ENCODE measurements around the gene NDUFS2.

Gene NDUFS2

GRCh38 chr1:161215076-161215475 lies 12.9 kb downstream of the NDUFS2 start, which contains the start of gene FCER1G:
FCER1G (plus strand) TSS chr1:161215295; CDS start chr1:161215322, 27 bp downstream.
- Histone ChIP-seq H3K27me3 (ENCODE audit: insufficient read depth, low read length, poor library complexity, severe bottlenecking) (no peaks in the 10 kb centered on the region), H3K4me3 (ENCODE audit: low read length, poor library complexity, severe bottlenecking) (no peak within 1 kb of the TSS), H3K9me2 (replicated peaks; ENCODE audit: low read depth, low read length) (no peaks in the 10 kb centered on the region), H2AFZ (ENCODE audit: low read length) (no peak within 1 kb of the TSS), H4K20me1 (ENCODE audit: insufficient read depth, low read length, poor library complexity, severe bottlenecking) (no peaks in the 10 kb centered on the region), H3K79me2 (ENCODE audit: insufficient read depth, low read length) (no peaks in the 10 kb centered on the region), H3K4me1 (ENCODE audit: insufficient read depth, low read length, poor library complexity, severe bottlenecking) (peaks cover 25% of the 10 kb centered on the region), H3K9ac (ENCODE audit: low read depth, low read length, poor library complexity, severe bottlenecking) (no peak within 1 kb of the TSS), H3K36me3 (ENCODE audit: insufficient read depth, low read length) (peaks cover 33% of the 10 kb centered on the region; the same call in 1 of the 2 replicates), H3F3A (ENCODE audit: low read depth) (peaks cover 3% of the 10 kb centered on the region; the same call in 1 of the 2 replicates), H3K9me3 (ENCODE audit: insufficient read depth, low read depth, low read length) (no peaks in the 10 kb centered on the region), H3K4me2 (ENCODE audit: low read depth, low read length, poor library complexity, severe bottlenecking) (no peak within 1 kb of the TSS)
- TF ChIP-seq EZH2phosphoT487 (IDR thresholded peaks at IDR 0.05; ENCODE audit: borderline replicate concordance), result no peak
- TF ChIP-seq, protein P1, sequence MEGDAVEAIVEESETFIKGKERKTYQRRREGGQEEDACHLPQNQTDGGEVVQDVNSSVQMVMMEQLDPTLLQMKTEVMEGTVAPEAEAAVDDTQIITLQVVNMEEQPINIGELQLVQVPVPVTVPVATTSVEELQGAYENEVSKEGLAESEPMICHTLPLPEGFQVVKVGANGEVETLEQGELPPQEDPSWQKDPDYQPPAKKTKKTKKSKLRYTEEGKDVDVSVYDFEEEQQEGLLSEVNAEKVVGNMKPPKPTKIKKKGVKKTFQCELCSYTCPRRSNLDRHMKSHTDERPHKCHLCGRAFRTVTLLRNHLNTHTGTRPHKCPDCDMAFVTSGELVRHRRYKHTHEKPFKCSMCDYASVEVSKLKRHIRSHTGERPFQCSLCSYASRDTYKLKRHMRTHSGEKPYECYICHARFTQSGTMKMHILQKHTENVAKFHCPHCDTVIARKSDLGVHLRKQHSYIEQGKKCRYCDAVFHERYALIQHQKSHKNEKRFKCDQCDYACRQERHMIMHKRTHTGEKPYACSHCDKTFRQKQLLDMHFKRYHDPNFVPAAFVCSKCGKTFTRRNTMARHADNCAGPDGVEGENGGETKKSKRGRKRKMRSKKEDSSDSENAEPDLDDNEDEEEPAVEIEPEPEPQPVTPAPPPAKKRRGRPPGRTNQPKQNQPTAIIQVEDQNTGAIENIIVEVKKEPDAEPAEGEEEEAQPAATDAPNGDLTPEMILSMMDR (conservative IDR thresholded peaks at IDR 0.05; ENCODE audit: low read length), result no peak

GRCh38 chr1:161216945-161217712 lies 15.0 kb downstream of the NDUFS2 start:
- H3F3A ChIP-seq (ENCODE audit: low read depth), result peaks cover 3% of the 10 kb centered on the region; the same call in 1 of the 2 replicates
- H3K4me1 ChIP-seq (ENCODE audit: insufficient read depth, low read length, poor library complexity, severe bottlenecking), result peaks cover 24% of the 10 kb centered on the region
- no peaks in the 10 kb centered on the region for H3K9me3 ChIP-seq (ENCODE audit: insufficient read depth, low read depth, low read length)
- H3K79me2 ChIP-seq (ENCODE audit: insufficient read depth, low read length), result no peaks in the 10 kb centered on the region
- peaks cover 19% of the 10 kb centered on the region; the same call in 1 of the 2 replicates for H3K36me3 ChIP-seq (ENCODE audit: insufficient read depth, low read length)
- H2AFZ ChIP-seq (ENCODE audit: low read length), result no peak overlapping the region
- no peak overlapping the region for H3K9ac ChIP-seq (ENCODE audit: low read depth, low read length, poor library complexity, severe bottlenecking)
- H3K27me3 ChIP-seq (ENCODE audit: insufficient read depth, low read length, poor library complexity, severe bottlenecking), result no peaks in the 10 kb centered on the region
- no peaks in the 10 kb centered on the region for H3K9me2 ChIP-seq (replicated peaks; ENCODE audit: low read depth, low read length)
- TF ChIP-seq, protein P1 (conservative IDR thresholded peaks at IDR 0.05; ENCODE audit: low read length), result no peak
- no peak for TF ChIP-seq EZH2phosphoT487 (IDR thresholded peaks at IDR 0.05; ENCODE audit: borderline replicate concordance)
- H4K20me1 ChIP-seq (ENCODE audit: insufficient read depth, low read length, poor library complexity, severe bottlenecking), result no peaks in the 10 kb centered on the region
- H3K4me3 ChIP-seq (ENCODE audit: low read length, poor library complexity, severe bottlenecking), result no peak overlapping the region
- H3K4me2 ChIP-seq (ENCODE audit: low read depth, low read length, poor library complexity, severe bottlenecking), result peak overlapping the region; percentile 45

- H3K4me3 ChIP-seq (ENCODE audit: low read length, poor library complexity, severe bottlenecking), result no peak overlapping the region
- peaks cover 24% of the 10 kb centered on the region for H3K4me1 ChIP-seq (ENCODE audit: insufficient read depth, low read length, poor library complexity, severe bottlenecking)
- no peak for TF ChIP-seq EZH2phosphoT487 (IDR thresholded peaks at IDR 0.05; ENCODE audit: borderline replicate concordance)
- TF ChIP-seq, protein P1 (conservative IDR thresholded peaks at IDR 0.05; ENCODE audit: low read length), result no peak
- no peak overlapping the region for H2AFZ ChIP-seq (ENCODE audit: low read length)
- no peaks in the 10 kb centered on the region for H4K20me1 ChIP-seq (ENCODE audit: insufficient read depth, low read length, poor library complexity, severe bottlenecking)
- peaks cover 17% of the 10 kb centered on the region; the same call in 1 of the 2 replicates for H3K36me3 ChIP-seq (ENCODE audit: insufficient read depth, low read length)
- peak overlapping the region; percentile 45 for H3K4me2 ChIP-seq (ENCODE audit: low read depth, low read length, poor library complexity, severe bottlenecking)
- no peaks in the 10 kb centered on the region for H3K27me3 ChIP-seq (ENCODE audit: insufficient read depth, low read length, poor library complexity, severe bottlenecking)
- peaks cover 3% of the 10 kb centered on the region; the same call in 1 of the 2 replicates for H3F3A ChIP-seq (ENCODE audit: low read depth)
- H3K79me2 ChIP-seq (ENCODE audit: insufficient read depth, low read length), result no peaks in the 10 kb centered on the region
- H3K9me3 ChIP-seq (ENCODE audit: insufficient read depth, low read depth, low read length), result no peaks in the 10 kb centered on the region
- no peak overlapping the region for H3K9ac ChIP-seq (ENCODE audit: low read depth, low read length, poor library complexity, severe bottlenecking)
- H3K9me2 ChIP-seq (replicated peaks; ENCODE audit: low read depth, low read length), result no peaks in the 10 kb centered on the region
Observed at GRCh38 chr1:161217831-161218230, 15.7 kb downstream of the NDUFS2 start.
